ENCODE measurements around the gene RNFT2. TPM values are rescaled to one million over a fixed set of nuclear protein-coding genes. Genes with fewer than 3 reads are reported as not detected.

Gene RNFT2
- 1 to 10 TPM; 8.6 to 8.9 TPM for total RNA-seq

GRCh38 chr12:116737774-116738657, at the start of gene RNFT2, which contains the start of gene SPRING1:
TSS of gene RNFT2 (plus strand) at chr12:116738315. CDS start at chr12:116740498, 2,183 bp downstream.
TSS of gene SPRING1 (minus strand) at chr12:116738069. CDS start at chr12:116737900, 169 bp downstream.
- Mint-ChIP-seq H3K27ac (peak within 1 kb of the TSS; percentile 70), H3K9me3 (ENCODE audit: low read depth) (no peaks in the 10 kb centered on the region), H3K27me3 (no peaks in the 10 kb centered on the region), H3K4me1 (peaks cover 26% of the 10 kb centered on the region), H3K36me3 (peaks cover 12% of the 10 kb centered on the region), H3K4me3 (peak within 1 kb of the TSS; percentile 81)
- CTCF ChIA-PET = interaction anchor here (0.6 to 1.0 kb wide), 2 partner anchors 10 to 21 kb away, joined by 3 read pairs; no protein-coding TSS in a partner anchor
- DNase-seq = peak; percentile 100
- peak; percentile 98 for ATAC-seq

- peaks cover 7% of the 10 kb centered on the region for H3K4me1 Mint-ChIP-seq
- H3K27me3 Mint-ChIP-seq = peaks cover 27% of the 10 kb centered on the region
- no peaks in the 10 kb centered on the region for H3K9me3 Mint-ChIP-seq (ENCODE audit: low read depth)
- no peak for DNase-seq
- no peaks in the 10 kb centered on the region for H3K36me3 Mint-ChIP-seq
- no peak overlapping the region for H3K27ac Mint-ChIP-seq
- ATAC-seq = no peak
- CTCF ChIA-PET = interaction anchor here (1.1 kb wide), 1 partner anchor 14 kb away, joined by 4 read pairs; no protein-coding TSS in a partner anchor
- no peak overlapping the region for H3K4me3 Mint-ChIP-seq
Observed at GRCh38 chr12:116689521-116689920, 48.6 kb upstream of the RNFT2 start.

GRCh38 chr12:116689979-116690744, 48.0 kb upstream of the RNFT2 start:
- CTCF ChIA-PET = interaction anchor here (0.8 to 2.4 kb wide), 3 partner anchors 14 to 19 kb away, joined by 3 to 9 read pairs (median 4); no protein-coding TSS in a partner anchor
- Mint-ChIP-seq H3K9me3 (ENCODE audit: low read depth) (no peaks in the 10 kb centered on the region), H3K36me3 (no peaks in the 10 kb centered on the region), H3K27ac (no peak overlapping the region), H3K4me1 (peaks cover 11% of the 10 kb centered on the region), H3K4me3 (no peak overlapping the region), H3K27me3 (peaks cover 34% of the 10 kb centered on the region)
- DNase-seq (no peak), ATAC-seq (no peak)

- ATAC-seq = no peak
- H3K36me3 Mint-ChIP-seq = no peaks in the 10 kb centered on the region
- peaks cover 16% of the 10 kb centered on the region for H3K4me1 Mint-ChIP-seq
- H3K27me3 Mint-ChIP-seq = peaks cover 40% of the 10 kb centered on the region
- CTCF ChIA-PET = interaction anchor here (0.8 to 2.4 kb wide), 2 partner anchors 13 to 18 kb away, joined by 3 to 9 read pairs; no protein-coding TSS in a partner anchor
- H3K27ac Mint-ChIP-seq = no peak overlapping the region
- H3K9me3 Mint-ChIP-seq (ENCODE audit: low read depth) = no peaks in the 10 kb centered on the region
- H3K4me3 Mint-ChIP-seq = no peak overlapping the region
- DNase-seq = no peak
Observed at GRCh38 chr12:116691205-116691604, 46.9 kb upstream of the RNFT2 start.

GRCh38 chr12:116691636-116692035, 46.5 kb upstream of the RNFT2 start:
- H3K4me1 Mint-ChIP-seq = peaks cover 16% of the 10 kb centered on the region
- DNase-seq (no peak), ATAC-seq (no peak)
- no peaks in the 10 kb centered on the region for H3K9me3 Mint-ChIP-seq (ENCODE audit: low read depth)
- H3K27ac Mint-ChIP-seq = no peak overlapping the region
- no peaks in the 10 kb centered on the region for H3K36me3 Mint-ChIP-seq
- H3K27me3 Mint-ChIP-seq = peaks cover 44% of the 10 kb centered on the region
- CTCF ChIA-PET = interaction anchor here (2.1 to 2.4 kb wide), 2 partner anchors 12 to 17 kb away, joined by 9 to 10 read pairs; no protein-coding TSS in a partner anchor
- no peak overlapping the region for H3K4me3 Mint-ChIP-seq

- no peak for ATAC-seq
- no peaks in the 10 kb centered on the region for H3K36me3 Mint-ChIP-seq
- no peak for DNase-seq
- no peak overlapping the region for H3K27ac Mint-ChIP-seq
- H3K9me3 Mint-ChIP-seq (ENCODE audit: low read depth) = no peaks in the 10 kb centered on the region
- peaks cover 16% of the 10 kb centered on the region for H3K4me1 Mint-ChIP-seq
- peaks cover 45% of the 10 kb centered on the region for H3K27me3 Mint-ChIP-seq
- H3K4me3 Mint-ChIP-seq = no peak overlapping the region
- CTCF ChIA-PET = interaction anchor here (1.2 to 2.1 kb wide), 2 partner anchors 11 to 19 kb away, joined by 3 to 10 read pairs; no protein-coding TSS in a partner anchor
Observed at GRCh38 chr12:116692605-116693004, 45.5 kb upstream of the RNFT2 start.

- Mint-ChIP-seq H3K36me3 (no peaks in the 10 kb centered on the region), H3K4me1 (peaks cover 16% of the 10 kb centered on the region), H3K27me3 (peaks cover 45% of the 10 kb centered on the region), H3K4me3 (no peak overlapping the region), H3K9me3 (ENCODE audit: low read depth) (no peaks in the 10 kb centered on the region), H3K27ac (no peak overlapping the region)
- CTCF ChIA-PET = interaction anchor here (0.5 to 2.1 kb wide), 4 partner anchors 10 to 929 kb away, joined by 3 to 10 read pairs (median 5); no protein-coding TSS in a partner anchor
- DNase-seq (no peak), ATAC-seq (no peak)
Observed at GRCh38 chr12:116693286-116694227, 44.6 kb upstream of the RNFT2 start.

GRCh38 chr12:116694653-116695463, 43.3 kb upstream of the RNFT2 start:
- Mint-ChIP-seq H3K4me3 (no peak overlapping the region), H3K9me3 (ENCODE audit: low read depth) (no peaks in the 10 kb centered on the region), H3K27ac (no peak overlapping the region), H3K27me3 (peaks cover 42% of the 10 kb centered on the region), H3K36me3 (no peaks in the 10 kb centered on the region), H3K4me1 (peaks cover 16% of the 10 kb centered on the region)
- DNase-seq (no peak), ATAC-seq (no peak)
- CTCF ChIA-PET = interaction anchor here (0.7 kb wide), 1 partner anchor 9 kb away, joined by 4 read pairs; no protein-coding TSS in a partner anchor

GRCh38 chr12:116695464-116695725, 42.7 kb upstream of the RNFT2 start:
- Mint-ChIP-seq H3K36me3 (no peaks in the 10 kb centered on the region), H3K27ac (no peak overlapping the region), H3K27me3 (peaks cover 42% of the 10 kb centered on the region), H3K9me3 (ENCODE audit: low read depth) (no peaks in the 10 kb centered on the region), H3K4me1 (peaks cover 16% of the 10 kb centered on the region), H3K4me3 (no peak overlapping the region)
- no peak for DNase-seq
- ATAC-seq = no peak
- CTCF ChIA-PET = interaction anchor here (0.6 to 0.7 kb wide), 2 partner anchors 9 to 442 kb away, joined by 3 to 4 read pairs; no protein-coding TSS in a partner anchor

GRCh38 chr12:116697305-116697704, 40.8 kb upstream of the RNFT2 start:
- Mint-ChIP-seq H3K27ac (no peak overlapping the region), H3K27me3 (peaks cover 38% of the 10 kb centered on the region), H3K4me3 (no peak overlapping the region), H3K36me3 (no peaks in the 10 kb centered on the region), H3K4me1 (peaks cover 16% of the 10 kb centered on the region), H3K9me3 (ENCODE audit: low read depth) (no peaks in the 10 kb centered on the region)
- peak; percentile 54 for DNase-seq
- CTCF ChIA-PET = interaction anchor here (1.3 to 2.0 kb wide), 2 partner anchors 11 to 556 kb away, joined by 4 to 5 read pairs; no protein-coding TSS in a partner anchor
- peak; percentile 36 for ATAC-seq

- Mint-ChIP-seq H3K27ac (no peak overlapping the region), H3K4me3 (no peak overlapping the region), H3K4me1 (peaks cover 14% of the 10 kb centered on the region), H3K27me3 (peaks cover 36% of the 10 kb centered on the region), H3K36me3 (no peaks in the 10 kb centered on the region), H3K9me3 (ENCODE audit: low read depth) (no peaks in the 10 kb centered on the region)
- CTCF ChIA-PET = interaction anchor here (1.3 to 2.0 kb wide), 2 partner anchors 11 to 557 kb away, joined by 4 to 5 read pairs; no protein-coding TSS in a partner anchor
- DNase-seq (no peak), ATAC-seq (no peak)
Observed at GRCh38 chr12:116697716-116698115, 40.4 kb upstream of the RNFT2 start.

All from activated CD8-positive, alpha-beta memory T cell treated with anti-CD3 and anti-CD28 coated beads, Interleukin-2, amount 10 ng/mL, durations not matched to agents 7 days and 5 days (primary cell).